Measurements from ENCODE around the gene TRIM51.

GRCh38 chr11:55847453-55847852, 35.6 kb upstream of the TRIM51 start:
- TF ChIP-seq CTCF (conservative IDR thresholded peaks at IDR 0.05; ENCODE audit: low read length) (no peak), EZH2phosphoT487 (IDR thresholded peaks at IDR 0.05; ENCODE audit: borderline replicate concordance, low read depth, low read length) (no peak)
